CD8-positive, alpha-beta memory T cell (primary cell): ENCODE measurements around the gene YAP1. TPM values are rescaled to one million over a fixed set of nuclear protein-coding genes. Genes with fewer than 3 reads are reported as not detected.
"Not testable (repeated sequence)": the region's sequence is repeated elsewhere in the genome, so short reads cannot be mapped to it uniquely, and the experiment has no call there.

Source experiments
- CTCF ChIA-PET: fragments of 350-600 bp; sonication (Branson Sonifier 250); formaldehyde crosslinking; loops from one replicate; lab custom pipeline; 2021; ENCODE audit warnings: antibody characterized with exemption; lab: Charles Lee
- POLR2A ChIA-PET: fragments of 350-600 bp; sonication (Branson Sonifier 250); formaldehyde crosslinking; loops from one replicate; lab custom pipeline; 2021; ENCODE audit warnings: antibody characterized with exemption; lab: Charles Lee
- DNase-seq, 5 donors: peaks; one replicate each; pipeline versions ENCODE4 v3.0.0 to v3.0.0-alpha.2; 2020 to 2022; ENCODE audit warnings: mixed read lengths in 1 of 5
- H3K27ac ChIP-seq: one replicate; pipeline ENCODE4 v1.7.0; 2013; ENCODE audit warnings: low read depth, mild to moderate bottlenecking, low read length, moderate library complexity
- H3K27me3 ChIP-seq: 2 replicates; pipeline ENCODE4 v1.7.0; 2013; ENCODE audit warnings: low read length, mild to moderate bottlenecking; ENCODE audit not compliant: insufficient read depth, poor library complexity, severe bottlenecking
- H3K36me3 ChIP-seq: 2 replicates; pipeline ENCODE4 v1.7.0; 2013; ENCODE audit warnings: mild to moderate bottlenecking, low read length, moderate library complexity; ENCODE audit not compliant: insufficient read depth
- H3K4me1 ChIP-seq: 2 replicates; pipeline ENCODE4 v1.7.0; 2013; ENCODE audit warnings: mild to moderate bottlenecking, low read length, moderate library complexity; ENCODE audit not compliant: insufficient read depth
- H3K4me3 ChIP-seq: 2 replicates; pipeline ENCODE4 v1.7.0; 2013; ENCODE audit warnings: mild to moderate bottlenecking, low read length
- H3K9me3 ChIP-seq: 2 replicates; pipeline ENCODE4 v1.7.0; 2013; ENCODE audit warnings: mild to moderate bottlenecking, low read length
- H3K27ac Mint-ChIP-seq, 8 donors: one replicate each; pipeline ENCODE4 v1.8.0; 2020 to 2021; ENCODE audit warnings: mixed read lengths in 8 of 8, mild to moderate bottlenecking in 6 of 8, inconsistent platforms in 3 of 8, moderate library complexity in 3 of 8
- H3K27me3 Mint-ChIP-seq, 2 donors: one replicate each; pipeline ENCODE4 v1.8.0; 2020 to 2021; ENCODE audit warnings: mixed read lengths in 2 of 2, mild to moderate bottlenecking in 1 of 2, moderate library complexity in 1 of 2
- H3K36me3 Mint-ChIP-seq, 3 donors: one replicate each; pipeline ENCODE4 v1.8.0; 2020 to 2021; ENCODE audit warnings: mixed read lengths in 3 of 3, inconsistent platforms in 1 of 3, mild to moderate bottlenecking in 1 of 3
- H3K4me1 Mint-ChIP-seq, 3 donors: one replicate each; pipeline ENCODE4 v1.8.0; 2020 to 2021; ENCODE audit warnings: mixed read lengths in 3 of 3, inconsistent platforms in 1 of 3, mild to moderate bottlenecking in 1 of 3
- H3K4me3 Mint-ChIP-seq, 7 donors: one replicate each; pipeline ENCODE4 v1.8.0; 2020 to 2021; ENCODE audit warnings: mixed read lengths in 7 of 7, mild to moderate bottlenecking in 6 of 7, moderate library complexity in 4 of 7, inconsistent platforms in 2 of 7
- H3K9me3 Mint-ChIP-seq, 5 donors: one replicate each; pipeline ENCODE4 v1.8.0; 2020 to 2022; ENCODE audit warnings: mixed read lengths in 5 of 5, mild to moderate bottlenecking in 3 of 5, moderate library complexity in 2 of 5, inconsistent platforms in 1 of 5
- polyA plus RNA-seq: library from polyadenylated mRNA; unstranded; fragments of 300-500 nt; fragmentation: Illumina TruSeq; gene quantifications from one replicate; pipeline ENCODE4 v1.2.3, GENCODE V29; 2021
- total RNA-seq, 2 experiments: library from RNA; stranded (reverse); gene quantifications; one replicate each; pipeline ENCODE4 v1.2.3, GENCODE V29; 2021

The YAP1 gene
- total and polyA plus RNA-seq, 3 experiments from 2014 or later, result 0.12 to 0.42 (median 0.20) TPM

DNA sequence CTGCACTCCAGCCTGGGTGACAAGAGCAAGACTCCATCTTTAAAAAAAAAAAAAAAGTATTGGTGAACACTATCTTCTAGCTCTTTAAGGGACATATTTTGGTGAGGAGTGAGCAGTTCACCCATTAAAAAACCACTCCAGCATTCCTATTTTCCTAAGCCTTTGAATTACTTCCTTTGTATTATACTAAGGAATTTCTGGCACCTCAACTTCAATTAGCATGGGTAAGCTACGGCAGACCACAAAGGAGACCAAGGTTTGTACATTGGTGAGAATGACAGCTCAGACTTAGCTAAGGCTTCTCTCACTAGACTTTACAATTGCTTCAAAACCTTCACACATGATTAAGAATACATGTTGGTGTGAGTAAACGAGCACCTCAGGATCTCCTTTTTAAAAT lies 150.0 kb downstream of the YAP1 start:
- Histone ChIP-seq H3K36me3 (no peaks in the 10 kb centered on the region), H3K9me3 (no peaks in the 10 kb centered on the region), H3K4me3 (no peak overlapping the region), H3K27me3 (no peaks in the 10 kb centered on the region), H3K27ac (no peak overlapping the region), H3K4me1 (no peaks in the 10 kb centered on the region)
- no peak for DNase-seq
- Mint-ChIP-seq H3K4me3 (no peak overlapping the region), H3K27ac (no peak overlapping the region), H3K4me1 (no peaks in the 10 kb centered on the region), H3K9me3 (no peaks in the 10 kb centered on the region), H3K36me3 (no peaks in the 10 kb centered on the region), H3K27me3 (peaks cover 0 to 3% of the 10 kb centered on the region in 2 donors)
- ChIA-PET POLR2A (no interaction called here), CTCF (interaction anchor here (0.7 to 1.6 kb wide), 2 partner anchors 8 to 10 kb away, joined by 3 to 7 read pairs; no protein-coding TSS in a partner anchor)

DNA sequence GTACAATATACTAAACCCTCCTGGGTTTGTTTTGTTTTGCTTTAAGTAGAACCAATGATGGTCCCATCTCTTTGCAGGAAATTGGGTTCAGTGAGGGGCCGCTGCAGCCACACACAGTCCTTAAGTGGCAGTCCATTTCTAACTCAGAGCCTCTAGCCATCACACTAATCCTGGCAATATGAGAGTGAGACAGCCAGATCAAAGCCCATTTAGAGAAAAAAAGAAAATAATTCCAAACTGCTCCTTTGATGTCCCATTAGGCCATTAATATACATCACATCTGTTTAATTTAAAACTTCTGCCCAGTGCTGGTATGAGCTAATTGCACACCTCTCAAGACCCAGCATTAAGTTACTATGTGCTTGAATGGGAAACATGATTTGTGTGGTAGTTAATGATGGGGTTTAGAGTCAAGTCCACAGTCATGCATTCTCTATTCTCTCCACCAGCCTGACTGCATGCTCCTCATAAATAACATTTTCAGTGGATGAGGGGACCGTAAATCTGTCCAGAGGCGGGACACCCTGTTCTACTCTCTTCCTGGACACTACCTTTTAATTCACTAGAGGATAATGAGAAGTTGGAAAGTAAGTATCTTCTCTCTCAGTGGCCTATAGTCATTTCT lies 153.2 kb downstream of the YAP1 start:
- H3K4me1 Mint-ChIP-seq, result peaks cover 6 to 10% (median 8%) of the 10 kb centered on the region in 3 donors
- POLR2A ChIA-PET, result no interaction called here
- H3K27ac ChIP-seq, result no peak overlapping the region
- no peak overlapping the region for H3K4me3 Mint-ChIP-seq
- H3K27me3 Mint-ChIP-seq, result peaks cover 0 to 3% of the 10 kb centered on the region in 2 donors
- no peaks in the 10 kb centered on the region for H3K9me3 ChIP-seq
- DNase-seq, result no peak
- H3K27me3 ChIP-seq, result no peaks in the 10 kb centered on the region
- CTCF ChIA-PET, result no interaction called here
- H3K36me3 ChIP-seq, result no peaks in the 10 kb centered on the region
- H3K4me1 ChIP-seq, result peaks cover 5% of the 10 kb centered on the region
- no peak overlapping the region for H3K4me3 ChIP-seq
- H3K36me3 Mint-ChIP-seq, result no peaks in the 10 kb centered on the region
- H3K27ac Mint-ChIP-seq, result peak overlapping the region in 1 of 8 donors; percentile 11
- no peaks in the 10 kb centered on the region for H3K9me3 Mint-ChIP-seq

DNA sequence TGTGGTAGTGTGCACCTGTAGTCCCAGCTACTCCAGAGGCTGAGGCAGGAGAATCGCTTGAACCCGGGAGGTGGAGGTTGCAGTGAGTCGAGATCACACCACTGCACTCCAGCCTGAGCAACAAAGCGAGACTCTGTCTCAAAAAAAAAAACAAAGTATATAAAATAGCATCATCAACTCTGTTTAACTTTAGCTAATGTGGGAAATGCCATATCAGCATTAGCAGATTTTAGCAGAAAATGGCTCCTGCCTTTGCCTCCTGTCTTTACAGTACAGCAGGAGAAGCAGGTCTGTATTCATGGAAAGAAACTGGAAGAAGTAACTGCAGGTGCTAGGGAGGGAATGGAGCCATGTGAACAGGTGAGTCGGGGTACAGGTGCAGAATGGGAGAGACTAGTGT lies 154.5 kb downstream of the YAP1 start:
- POLR2A ChIA-PET, H3K27ac Mint-ChIP-seq, CTCF ChIA-PET, H3K27me3 ChIP-seq, DNase-seq, H3K9me3 Mint-ChIP-seq, H3K36me3 ChIP-seq, H3K4me3 ChIP-seq, H3K27me3 Mint-ChIP-seq, H3K27ac ChIP-seq, H3K36me3 Mint-ChIP-seq, H3K9me3 ChIP-seq, H3K4me3 Mint-ChIP-seq: not testable (repeated sequence)
- peaks cover 15 to 22% (median 20%) of the 10 kb centered on the region in 3 donors for H3K4me1 Mint-ChIP-seq
- H3K4me1 ChIP-seq, result peaks cover 15% of the 10 kb centered on the region

DNA sequence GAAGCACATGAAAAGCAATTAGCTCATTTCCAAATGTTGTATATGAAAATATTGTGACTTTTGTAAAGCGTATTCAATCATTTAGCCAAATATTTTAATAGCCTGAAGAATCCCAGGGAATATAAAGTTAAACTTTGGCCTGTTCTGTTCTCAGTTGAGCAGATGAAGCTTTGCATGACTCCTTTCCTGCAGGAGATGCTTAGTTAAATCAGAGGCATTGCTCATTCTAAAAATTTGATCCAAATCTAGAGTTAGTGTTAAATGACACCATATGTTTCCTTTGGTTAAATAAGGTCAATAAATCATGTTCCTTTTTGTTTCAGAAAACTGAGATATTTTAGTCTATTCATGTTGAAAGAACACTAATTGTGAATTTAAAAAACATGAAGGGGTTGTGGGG lies 155.9 kb downstream of the YAP1 start:
- no peak overlapping the region for H3K27ac ChIP-seq
- peaks cover 0 to 3% of the 10 kb centered on the region in 2 donors for H3K27me3 Mint-ChIP-seq
- ChIA-PET CTCF (no interaction called here), POLR2A (no interaction called here)
- H3K4me1 ChIP-seq, result peaks cover 20% of the 10 kb centered on the region
- no peak overlapping the region for H3K4me3 Mint-ChIP-seq
- H3K9me3 ChIP-seq, result no peaks in the 10 kb centered on the region
- peaks cover 20 to 30% (median 29%) of the 10 kb centered on the region in 3 donors for H3K4me1 Mint-ChIP-seq
- no peaks in the 10 kb centered on the region for H3K36me3 ChIP-seq
- no peaks in the 10 kb centered on the region for H3K27me3 ChIP-seq
- no peaks in the 10 kb centered on the region for H3K9me3 Mint-ChIP-seq
- H3K27ac Mint-ChIP-seq, result peak overlapping the region in 3 of 8 donors; percentile 4 to 89 (median 52)
- DNase-seq, result no peak
- H3K36me3 Mint-ChIP-seq, result no peaks in the 10 kb centered on the region
- H3K4me3 ChIP-seq, result no peak overlapping the region

DNA sequence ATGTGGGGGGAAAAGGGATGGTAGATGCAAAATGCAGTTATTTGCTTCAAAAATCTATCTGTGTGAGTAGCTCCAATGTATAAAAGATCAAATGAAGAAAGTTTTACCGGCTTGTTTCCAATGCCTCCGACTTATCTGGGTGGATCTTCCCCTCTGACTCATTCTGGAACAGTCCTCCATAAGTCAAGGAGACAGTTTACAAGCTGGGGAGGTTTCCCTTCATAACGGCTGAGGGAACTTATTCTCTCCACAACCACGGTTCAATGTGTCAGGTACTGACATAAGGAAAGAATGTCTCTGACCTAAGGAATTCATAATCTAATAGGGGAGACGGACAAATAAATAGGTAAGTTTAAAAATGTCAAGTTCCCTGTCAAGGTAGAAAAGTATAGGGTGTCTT lies 157.4 kb downstream of the YAP1 start:
- Histone ChIP-seq H3K4me3 (no peak overlapping the region), H3K36me3 (no peaks in the 10 kb centered on the region), H3K9me3 (no peaks in the 10 kb centered on the region), H3K27ac (no peak overlapping the region), H3K27me3 (no peaks in the 10 kb centered on the region), H3K4me1 (peaks cover 20% of the 10 kb centered on the region)
- ChIA-PET CTCF (interaction anchor here (1.3 to 2.9 kb wide), 3 partner anchors 14 to 399 kb away, joined by 3 to 9 read pairs (median 5); no protein-coding TSS in a partner anchor), POLR2A (no interaction called here)
- H3K9me3 Mint-ChIP-seq, result peaks cover 0 to 2% (median 0%) of the 10 kb centered on the region in 5 donors
- H3K27me3 Mint-ChIP-seq, result peaks cover 8 to 9% of the 10 kb centered on the region in 2 donors
- no peak for DNase-seq
- peaks cover 20 to 30% (median 29%) of the 10 kb centered on the region in 3 donors for H3K4me1 Mint-ChIP-seq
- H3K36me3 Mint-ChIP-seq, result no peaks in the 10 kb centered on the region
- H3K27ac Mint-ChIP-seq, result peak overlapping the region in 6 of 8 donors; percentile 22 to 63 (median 38)
- H3K4me3 Mint-ChIP-seq, result peak overlapping the region in 6 of 7 donors; percentile 44 to 83 (median 72)

DNA sequence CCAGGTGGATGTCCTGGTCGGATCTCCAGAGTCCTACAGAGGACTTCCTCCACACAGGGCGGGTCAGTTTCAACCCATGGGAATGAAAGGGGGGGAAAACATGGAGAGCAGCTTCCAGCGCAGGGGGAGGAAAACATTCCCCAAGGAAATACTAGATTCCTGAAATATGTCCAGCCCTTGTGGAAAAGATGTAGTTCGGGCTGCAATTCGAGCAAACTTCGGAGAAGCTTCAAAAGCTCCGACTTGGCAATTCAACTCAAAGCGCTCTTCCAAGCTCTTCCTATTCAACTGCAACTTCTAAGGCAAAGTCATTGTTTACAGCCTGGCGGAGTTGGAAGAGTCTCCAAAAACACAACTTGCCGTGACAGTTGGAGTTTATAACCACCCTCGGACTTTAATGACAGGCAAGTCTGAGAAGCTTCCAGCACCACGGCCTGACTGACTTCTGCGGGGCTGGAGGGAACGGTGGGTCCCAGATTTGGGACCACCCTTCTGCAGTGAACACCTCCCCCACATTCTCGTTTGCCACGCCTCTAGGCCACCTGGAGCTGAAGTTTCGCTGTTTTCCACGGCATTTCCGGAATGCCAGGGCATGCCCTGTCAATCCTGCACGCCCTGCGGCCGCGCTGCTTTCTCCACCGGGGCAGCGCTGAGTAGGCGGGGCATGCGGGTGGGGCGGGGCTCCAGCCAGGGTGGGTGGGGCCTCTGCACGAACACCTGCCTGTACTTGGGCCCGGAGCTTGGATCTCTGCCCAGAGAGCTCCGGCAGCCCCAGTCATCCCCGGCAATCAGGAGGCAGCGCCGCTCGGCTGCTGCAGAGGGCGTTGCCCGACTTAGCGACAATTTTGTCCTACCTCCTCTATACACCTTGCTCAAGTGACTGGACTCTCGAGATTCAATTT lies 158.1 kb downstream of the YAP1 start:
- H3K9me3 Mint-ChIP-seq, result peaks cover 0 to 2% (median 0%) of the 10 kb centered on the region in 5 donors
- H3K9me3 ChIP-seq, result no peaks in the 10 kb centered on the region
- H3K27me3 Mint-ChIP-seq, result peaks cover 10 to 12% of the 10 kb centered on the region in 2 donors
- no peaks in the 10 kb centered on the region for H3K27me3 ChIP-seq
- H3K27ac ChIP-seq, result no peak overlapping the region
- H3K36me3 Mint-ChIP-seq, result no peaks in the 10 kb centered on the region
- DNase-seq, result peak; percentile 66 to 88 (median 75)
- CTCF ChIA-PET, result interaction anchor here (0.8 to 2.9 kb wide), 14 partner anchors 9 to 398 kb away, joined by 3 to 9 read pairs (median 4); no protein-coding TSS in a partner anchor
- POLR2A ChIA-PET, result interaction anchor here (0.5 kb wide), 1 partner anchor 47 kb away, joined by 5 read pairs; no protein-coding TSS in a partner anchor
- H3K4me1 ChIP-seq, result peaks cover 20% of the 10 kb centered on the region
- H3K27ac Mint-ChIP-seq, result peak overlapping the region; percentile 18 to 92 (median 52)
- peaks cover 20 to 30% (median 29%) of the 10 kb centered on the region in 3 donors for H3K4me1 Mint-ChIP-seq
- H3K36me3 ChIP-seq, result no peaks in the 10 kb centered on the region
- peak overlapping the region; percentile 74 for H3K4me3 ChIP-seq
- H3K4me3 Mint-ChIP-seq, result peak overlapping the region; percentile 50 to 88 (median 78)

DNA sequence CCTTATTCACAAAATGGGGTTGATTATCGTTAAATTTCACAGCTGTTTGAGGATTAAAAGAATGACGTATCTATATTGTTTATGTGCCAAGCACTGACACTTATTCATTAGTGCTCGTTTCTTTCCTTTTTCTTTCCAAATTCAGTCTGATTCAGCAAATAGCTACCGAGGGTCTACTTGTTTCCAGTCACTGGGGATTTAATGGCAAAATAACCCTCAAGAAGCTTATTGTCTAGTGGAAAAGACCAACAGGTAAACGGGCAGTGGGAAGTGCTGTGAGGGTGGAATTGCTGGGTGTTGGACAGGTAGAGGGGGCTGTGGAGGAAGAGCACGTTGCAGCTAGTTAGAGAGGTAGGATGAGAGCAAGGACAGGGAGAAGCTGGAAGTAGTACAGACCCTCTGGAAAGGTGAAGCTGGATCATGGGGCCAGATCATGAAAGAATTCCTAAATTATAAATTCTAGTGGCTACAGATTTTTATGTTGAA lies 158.8 kb downstream of the YAP1 start:
- Mint-ChIP-seq H3K4me3 (peak overlapping the region; percentile 21 to 88 (median 78)), H3K27ac (peak overlapping the region; percentile 18 to 92 (median 42)), H3K36me3 (no peaks in the 10 kb centered on the region), H3K27me3 (peaks cover 10 to 13% of the 10 kb centered on the region in 2 donors), H3K9me3 (peaks cover 0 to 2% (median 0%) of the 10 kb centered on the region in 5 donors), H3K4me1 (peaks cover 20 to 30% (median 29%) of the 10 kb centered on the region in 3 donors)
- ChIA-PET CTCF (interaction anchor here (0.9 to 2.9 kb wide), 15 partner anchors 11 to 398 kb away, joined by 3 to 9 read pairs (median 4); no protein-coding TSS in a partner anchor), POLR2A (no interaction called here)
- peak overlapping the region; percentile 74 for H3K4me3 ChIP-seq
- H3K27ac ChIP-seq, result no peak overlapping the region
- peaks cover 20% of the 10 kb centered on the region for H3K4me1 ChIP-seq
- H3K36me3 ChIP-seq, result no peaks in the 10 kb centered on the region
- no peak for DNase-seq
- H3K9me3 ChIP-seq, result no peaks in the 10 kb centered on the region
- H3K27me3 ChIP-seq, result no peaks in the 10 kb centered on the region
